Mucosa of stomach (tissue), 1 donor: ENCODE data around the gene IL1RAPL1.

Experiments
- H3K27me3 ChIP-seq: one replicate; pipeline ENCODE4 v1.7.0; 2013; ENCODE audit warnings: mild to moderate bottlenecking, low read length; ENCODE audit not compliant: control insufficient read depth, insufficient read depth
- H3K36me3 ChIP-seq: one replicate; pipeline ENCODE4 v1.7.0; 2013; ENCODE audit warnings: low read length; ENCODE audit not compliant: control insufficient read depth, insufficient read depth
- H3K4me1 ChIP-seq: one replicate; pipeline ENCODE4 v1.7.0; 2013; ENCODE audit warnings: mild to moderate bottlenecking, low read length; ENCODE audit not compliant: control insufficient read depth, insufficient read depth
- H3K4me3 ChIP-seq: one replicate; pipeline ENCODE4 v1.7.0; 2013; ENCODE audit warnings: low read length
- H3K9ac ChIP-seq: one replicate; pipeline ENCODE4 v1.7.0; 2013; ENCODE audit warnings: mild to moderate bottlenecking, low read length, moderate library complexity
- H3K9me3 ChIP-seq: one replicate; pipeline ENCODE4 v1.7.0; 2013; ENCODE audit warnings: mild to moderate bottlenecking, low read length, moderate library complexity; ENCODE audit not compliant: control insufficient read depth
- donor health status: Pancreatic carcinoma.

The IL1RAPL1 gene

DNA sequence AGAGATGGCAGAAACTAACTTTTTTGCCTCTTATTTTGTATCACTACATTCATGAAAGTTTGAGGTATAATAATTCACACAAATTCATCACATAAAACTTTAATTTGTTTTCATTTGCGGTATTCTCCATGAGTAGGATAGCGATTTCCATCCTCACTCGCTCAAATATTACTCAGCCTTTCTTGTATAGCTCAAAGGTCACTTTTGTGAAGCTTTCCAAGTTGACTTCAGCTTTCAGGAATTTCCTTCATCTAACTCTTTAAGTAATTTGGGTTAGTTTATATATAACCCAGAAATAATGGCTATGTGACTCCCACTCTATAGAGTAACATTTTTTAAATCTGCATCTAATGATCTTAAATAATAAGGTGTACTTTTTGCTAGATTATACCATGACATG, 314.4 kb downstream of the IL1RAPL1 start:
- Histone ChIP-seq H3K4me3 (no peak overlapping the region), H3K36me3 (no peaks in the 10 kb centered on the region), H3K9me3 (no peaks in the 10 kb centered on the region), H3K27me3 (no peaks in the 10 kb centered on the region), H3K9ac (no peak overlapping the region), H3K4me1 (no peaks in the 10 kb centered on the region)

DNA sequence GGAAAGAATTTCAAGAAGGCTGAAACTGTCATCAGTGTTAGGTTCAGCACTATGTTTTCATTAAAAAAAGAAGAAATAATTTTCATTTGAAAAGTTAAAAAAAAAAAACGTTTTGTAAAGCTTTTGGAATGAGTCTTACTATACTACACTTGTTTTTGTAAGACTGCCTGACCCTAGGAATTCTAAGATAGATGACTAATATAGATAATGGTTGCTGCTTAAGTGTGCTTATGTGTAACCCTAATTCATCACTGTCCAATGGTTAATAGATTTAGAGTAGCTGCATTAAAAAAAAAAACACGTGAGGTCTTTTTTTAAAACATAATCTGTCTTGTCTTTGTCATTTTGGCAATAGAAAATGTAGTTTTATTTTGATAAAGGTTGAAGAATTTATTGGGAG, 323.2 kb downstream of the IL1RAPL1 start:
- no peak overlapping the region for H3K4me3 ChIP-seq
- no peaks in the 10 kb centered on the region for H3K27me3 ChIP-seq
- H3K9me3 ChIP-seq, result no peaks in the 10 kb centered on the region
- H3K4me1 ChIP-seq, result no peaks in the 10 kb centered on the region
- H3K36me3 ChIP-seq, result no peaks in the 10 kb centered on the region
- no peak overlapping the region for H3K9ac ChIP-seq

DNA sequence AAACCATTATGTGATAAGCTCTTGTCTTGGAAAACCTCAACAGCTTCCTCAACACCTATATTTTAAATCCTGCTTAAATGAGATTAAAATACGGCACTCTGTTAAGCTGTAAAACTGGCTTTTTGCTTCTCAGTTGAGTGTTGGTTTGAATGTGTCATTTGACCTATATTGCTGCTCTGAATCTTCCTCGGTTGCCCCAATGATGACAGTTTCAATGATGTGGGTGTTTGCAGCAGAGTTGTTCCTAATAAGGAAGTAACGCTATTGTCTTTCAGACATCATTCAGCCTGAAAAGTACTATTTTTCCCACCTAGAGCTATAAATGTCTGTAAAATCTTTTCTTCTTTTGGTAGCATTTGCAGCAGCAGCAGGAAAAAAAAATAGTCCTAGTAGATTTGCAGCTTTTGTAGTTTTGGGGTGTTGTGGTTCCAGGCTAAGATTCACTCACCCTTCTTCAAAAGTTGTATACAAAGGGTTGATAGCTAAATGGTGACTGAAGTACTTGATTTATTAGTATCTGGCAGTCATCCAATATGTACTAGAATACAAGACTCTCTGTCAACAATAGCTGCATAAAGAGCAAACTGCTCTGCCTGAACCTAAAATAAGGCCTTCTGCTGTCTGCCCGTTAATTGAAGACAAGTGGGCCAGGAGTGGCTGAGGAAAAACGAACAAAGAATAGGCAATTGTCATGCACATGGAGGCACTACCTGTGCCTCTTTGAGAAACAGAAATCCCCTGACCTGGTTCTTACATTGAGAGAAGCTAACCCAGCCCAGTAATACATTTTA, 333.1 kb downstream of the IL1RAPL1 start:
- Histone ChIP-seq H3K9ac (no peak overlapping the region), H3K36me3 (no peaks in the 10 kb centered on the region), H3K4me1 (no peaks in the 10 kb centered on the region), H3K27me3 (no peaks in the 10 kb centered on the region), H3K4me3 (no peak overlapping the region), H3K9me3 (no peaks in the 10 kb centered on the region)

DNA sequence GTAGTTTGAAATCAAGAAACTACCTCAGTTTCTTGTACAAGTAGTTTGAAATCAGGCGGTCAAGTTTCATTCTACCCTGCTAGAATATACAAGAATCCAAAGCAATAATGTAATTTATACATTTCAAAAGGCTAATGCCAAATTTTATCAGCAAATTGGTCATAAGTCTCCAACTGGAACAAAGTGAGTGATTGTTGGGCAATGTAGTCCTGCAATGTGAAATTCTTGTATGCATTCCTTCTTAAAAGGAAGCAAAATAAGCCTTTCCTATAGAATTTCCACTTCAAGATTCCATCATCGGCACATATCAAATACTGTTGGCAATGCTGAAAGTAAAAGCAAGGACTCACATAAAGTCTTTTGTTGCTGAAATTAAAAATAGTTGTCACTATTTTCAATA, 334.9 kb downstream of the IL1RAPL1 start:
- no peaks in the 10 kb centered on the region for H3K36me3 ChIP-seq
- no peaks in the 10 kb centered on the region for H3K4me1 ChIP-seq
- H3K9me3 ChIP-seq, result no peaks in the 10 kb centered on the region
- no peak overlapping the region for H3K4me3 ChIP-seq
- H3K27me3 ChIP-seq, result no peaks in the 10 kb centered on the region
- H3K9ac ChIP-seq, result no peak overlapping the region

DNA sequence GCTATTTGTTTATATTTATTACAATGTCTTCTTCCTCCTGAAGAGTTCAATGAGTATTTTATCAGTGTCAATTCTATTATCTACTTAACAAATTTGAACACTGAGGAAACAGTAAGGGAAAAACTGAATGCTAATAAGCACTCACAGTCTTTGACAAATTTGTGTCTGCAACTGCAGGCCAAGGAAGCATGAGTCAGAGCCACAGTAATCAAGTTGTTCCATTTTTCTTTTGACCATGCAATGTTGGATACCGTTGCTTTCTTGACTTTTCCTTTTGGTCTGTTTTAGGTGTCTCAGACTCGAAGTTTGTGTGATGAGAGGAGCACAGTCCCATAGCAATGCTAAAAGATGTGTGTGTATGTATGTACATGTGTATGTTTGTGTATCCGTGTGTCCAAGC, 359.6 kb downstream of the IL1RAPL1 start:
- Histone ChIP-seq H3K27me3 (no peaks in the 10 kb centered on the region), H3K9me3 (no peaks in the 10 kb centered on the region), H3K4me1 (no peaks in the 10 kb centered on the region), H3K36me3 (no peaks in the 10 kb centered on the region), H3K9ac (no peak overlapping the region), H3K4me3 (no peak overlapping the region)

DNA sequence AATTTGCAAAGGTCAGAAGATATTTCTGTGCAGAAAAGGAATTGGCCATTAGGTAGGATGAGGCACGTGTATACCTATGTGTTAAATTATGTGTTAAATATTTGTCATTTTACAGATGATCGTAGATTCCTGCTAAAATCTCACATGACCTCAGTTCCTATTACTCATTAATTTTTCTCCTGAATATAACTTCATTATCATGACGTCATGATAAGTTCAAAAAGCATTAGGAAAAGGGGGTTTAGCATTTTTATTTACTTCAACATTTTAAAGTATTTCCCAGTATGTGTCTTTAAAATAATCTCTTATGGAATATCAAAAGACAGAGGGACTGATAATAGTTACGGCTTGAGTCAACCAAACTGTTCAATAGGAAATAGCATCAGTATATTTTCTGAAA, 372.8 kb downstream of the IL1RAPL1 start:
- Histone ChIP-seq H3K9ac (no peak overlapping the region), H3K36me3 (no peaks in the 10 kb centered on the region), H3K4me3 (no peak overlapping the region), H3K4me1 (no peaks in the 10 kb centered on the region), H3K27me3 (no peaks in the 10 kb centered on the region), H3K9me3 (no peaks in the 10 kb centered on the region)

DNA sequence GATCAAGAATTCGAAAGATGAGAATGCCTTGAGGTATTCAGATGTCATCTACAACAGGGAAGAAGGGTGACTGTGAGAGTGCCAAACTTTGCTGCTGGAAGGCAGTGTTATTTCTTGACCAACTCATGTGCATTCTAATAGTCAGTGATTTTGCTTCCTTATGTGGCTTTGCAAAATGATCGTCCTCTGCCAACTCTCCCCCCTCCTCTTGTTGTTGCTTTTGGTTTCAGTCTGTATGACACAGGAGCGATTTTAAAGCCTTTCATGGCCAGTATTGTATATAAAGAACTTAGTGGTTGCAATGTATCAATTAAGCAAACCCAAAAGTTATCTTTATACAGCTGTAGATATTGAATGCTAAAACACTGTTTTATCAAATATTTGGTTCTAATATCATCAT, 379.1 kb downstream of the IL1RAPL1 start:
- Histone ChIP-seq H3K27me3 (no peaks in the 10 kb centered on the region), H3K9ac (no peak overlapping the region), H3K36me3 (no peaks in the 10 kb centered on the region), H3K4me3 (no peak overlapping the region), H3K4me1 (no peaks in the 10 kb centered on the region), H3K9me3 (no peaks in the 10 kb centered on the region)

DNA sequence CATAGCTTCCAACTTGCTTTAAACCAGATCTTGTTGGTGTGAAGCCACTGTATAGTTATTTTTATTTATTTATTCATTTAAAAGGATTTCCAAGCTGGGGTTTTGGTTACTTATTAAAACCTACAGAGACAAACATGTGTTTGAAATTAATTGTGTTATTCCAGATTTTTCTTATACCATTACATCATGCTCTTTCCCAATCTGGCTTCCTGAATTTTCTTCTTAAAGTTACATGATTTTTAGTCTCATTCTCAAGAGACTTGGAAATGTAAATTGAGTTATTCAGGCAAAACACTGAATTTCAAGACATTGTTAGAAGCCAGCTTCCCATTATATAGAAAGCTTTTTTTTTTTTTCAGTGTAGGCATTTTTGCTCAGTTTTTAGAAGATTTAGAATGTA, 381.9 kb downstream of the IL1RAPL1 start:
- Histone ChIP-seq H3K27me3 (no peaks in the 10 kb centered on the region), H3K36me3 (no peaks in the 10 kb centered on the region), H3K9ac (no peak overlapping the region), H3K4me1 (no peaks in the 10 kb centered on the region), H3K4me3 (no peak overlapping the region), H3K9me3 (no peaks in the 10 kb centered on the region)

DNA sequence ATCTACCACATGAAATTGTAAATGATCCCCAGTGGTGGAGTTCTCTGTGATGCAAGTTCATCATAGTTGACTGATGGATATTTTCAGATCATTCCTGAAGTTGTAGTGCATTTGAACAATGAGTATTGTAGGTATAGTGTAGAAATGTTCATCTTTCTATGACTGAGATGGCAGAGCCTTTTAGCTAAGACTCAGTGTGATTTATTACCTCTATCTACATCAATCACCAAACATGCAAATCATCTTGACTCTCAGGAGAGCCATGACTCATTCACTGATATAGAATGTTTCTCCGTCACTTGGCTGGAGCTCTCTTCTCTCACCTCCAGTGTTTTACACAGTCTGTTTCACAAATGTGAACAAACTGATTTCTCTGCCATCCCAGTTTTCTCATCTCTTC, 392.6 kb downstream of the IL1RAPL1 start:
- no peaks in the 10 kb centered on the region for H3K9me3 ChIP-seq
- no peak overlapping the region for H3K9ac ChIP-seq
- H3K27me3 ChIP-seq, result no peaks in the 10 kb centered on the region
- no peaks in the 10 kb centered on the region for H3K36me3 ChIP-seq
- H3K4me3 ChIP-seq, result no peak overlapping the region
- no peaks in the 10 kb centered on the region for H3K4me1 ChIP-seq

DNA sequence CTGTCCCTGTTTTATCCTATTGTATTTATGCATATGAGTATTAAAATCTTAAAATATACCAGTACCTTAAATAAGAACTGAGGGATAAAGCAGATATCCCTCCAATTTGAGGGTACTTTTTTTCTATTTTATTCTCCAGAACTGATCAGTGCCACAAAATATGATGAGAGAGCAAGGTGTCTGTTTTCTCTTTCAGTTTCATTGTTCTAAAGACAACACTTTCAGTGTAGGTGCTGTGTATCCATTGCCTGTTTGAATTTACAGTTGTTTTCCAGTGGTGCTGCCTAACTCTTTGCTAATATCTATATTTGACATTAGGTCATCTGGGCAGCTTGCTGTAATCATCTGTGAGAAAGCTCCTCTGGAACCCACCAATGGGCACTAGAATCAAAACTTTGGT, 394.7 kb downstream of the IL1RAPL1 start:
- no peaks in the 10 kb centered on the region for H3K36me3 ChIP-seq
- H3K4me1 ChIP-seq, result no peaks in the 10 kb centered on the region
- no peak overlapping the region for H3K4me3 ChIP-seq
- H3K9me3 ChIP-seq, result no peaks in the 10 kb centered on the region
- no peaks in the 10 kb centered on the region for H3K27me3 ChIP-seq
- H3K9ac ChIP-seq, result no peak overlapping the region

DNA sequence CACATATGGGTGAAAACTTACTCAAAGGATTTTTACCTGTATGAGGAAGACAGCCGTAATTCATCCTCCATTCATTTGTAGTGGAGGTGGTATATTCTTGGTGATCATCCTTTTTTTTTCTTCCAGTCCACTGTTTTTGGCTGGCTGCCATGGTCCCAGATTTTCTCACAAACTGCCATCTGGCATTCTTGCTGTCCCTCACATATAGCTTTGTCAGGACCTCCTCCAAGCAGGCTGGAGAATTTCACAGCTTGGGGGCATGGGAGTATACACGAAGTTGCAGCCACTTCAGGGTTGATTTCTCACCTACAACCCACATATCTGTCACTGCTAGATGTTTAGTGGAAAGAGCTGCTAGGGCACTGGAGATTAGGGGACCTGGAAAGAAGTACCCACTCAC, 401.0 kb downstream of the IL1RAPL1 start:
- Histone ChIP-seq H3K9me3 (no peaks in the 10 kb centered on the region), H3K4me1 (no peaks in the 10 kb centered on the region), H3K9ac (no peak overlapping the region), H3K36me3 (no peaks in the 10 kb centered on the region), H3K27me3 (no peaks in the 10 kb centered on the region), H3K4me3 (no peak overlapping the region)

DNA sequence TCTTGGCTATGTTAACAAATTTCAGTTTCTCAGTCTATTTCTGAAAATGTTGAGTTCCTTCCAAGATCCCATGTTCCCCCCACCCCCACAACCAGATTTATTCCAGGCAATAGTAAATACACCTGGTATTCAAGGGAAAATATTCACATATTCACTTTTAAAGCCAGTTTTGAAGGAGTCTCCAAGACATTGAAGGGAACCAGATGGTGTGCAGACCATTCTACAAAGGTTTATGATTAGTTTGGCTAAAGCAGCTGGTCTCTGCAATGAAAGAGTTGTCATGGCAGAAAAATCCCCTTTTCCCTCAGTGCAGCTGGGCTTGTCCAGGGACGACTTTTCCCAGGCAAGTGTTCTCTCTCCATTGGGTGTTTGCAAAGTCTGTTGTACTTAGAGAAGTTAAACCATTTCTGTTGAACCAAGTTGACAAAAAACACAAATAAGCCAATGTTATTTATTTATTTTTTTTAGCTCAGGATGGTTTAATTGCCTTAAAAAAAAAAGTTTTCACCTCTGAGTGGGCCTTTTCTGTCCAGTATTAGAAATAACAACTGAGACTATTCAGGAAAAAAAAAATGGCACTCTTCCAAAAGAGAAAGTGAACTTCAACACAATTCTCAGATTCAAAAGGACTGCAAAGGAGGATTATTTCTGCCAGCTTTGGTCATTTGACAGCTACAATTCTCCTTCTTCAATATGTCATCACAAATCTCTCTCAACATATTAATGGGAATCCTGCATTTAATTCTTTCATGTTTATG, 410.6 kb downstream of the IL1RAPL1 start:
- Histone ChIP-seq H3K4me1 (no peaks in the 10 kb centered on the region), H3K9me3 (no peaks in the 10 kb centered on the region), H3K36me3 (no peaks in the 10 kb centered on the region), H3K27me3 (no peaks in the 10 kb centered on the region), H3K4me3 (no peak overlapping the region), H3K9ac (no peak overlapping the region)
